RWPE2 (cell line): ENCODE data around the gene OR2V2.

ENCODE experiments used
- ATAC-seq: fragments of 200-7000 bp; cut with Tn5 transposase; 3 replicates; pipeline ENCODE4 v1.9.1; 2021; ENCODE audit warnings: low read depth
- DNase-seq: peaks from one replicate; pipeline ENCODE4 v3.0.0-alpha.2; 2020; ENCODE audit warnings: low spot score
- H3K27ac ChIP-seq: fragments of 450-650 bp; 2 replicates; pipeline ENCODE4 v1.5.1; 2017; ENCODE audit warnings: mild to moderate bottlenecking; ENCODE audit not compliant: poor library complexity, severe bottlenecking
- H3K27me3 ChIP-seq: fragments of 250-450 bp; sonication (Bioruptor Pico); 2 replicates; pipeline ENCODE4 v1.5.1; 2021; ENCODE audit warnings: mild to moderate bottlenecking, moderate library complexity; ENCODE audit not compliant: insufficient read depth, poor library complexity, severe bottlenecking
- H3K36me3 ChIP-seq: fragments of 250-450 bp; sonication (Bioruptor Pico); 2 replicates; pipeline ENCODE4 v1.5.1; 2020; ENCODE audit warnings: low read depth, mild to moderate bottlenecking, moderate library complexity
- H3K4me1 ChIP-seq: fragments of 250-450 bp; sonication (Bioruptor Pico); 2 replicates; pipeline ENCODE4 v1.5.1; 2021; ENCODE audit warnings: mild to moderate bottlenecking, moderate library complexity; ENCODE audit not compliant: insufficient read depth, poor library complexity, severe bottlenecking
- H3K4me3 ChIP-seq: fragments of 250-450 bp; sonication (Bioruptor Pico); 2 replicates; pipeline ENCODE4 v1.5.1; 2021; ENCODE audit warnings: mild to moderate bottlenecking, moderate library complexity; ENCODE audit not compliant: severe bottlenecking
- H3K9me3 ChIP-seq: fragments of 250-450 bp; sonication (Bioruptor Pico); 2 replicates; pipeline ENCODE4 v1.5.1; 2021; ENCODE audit warnings: mild to moderate bottlenecking, moderate library complexity; ENCODE audit not compliant: severe bottlenecking
- TF ChIP-seq, protein P1 (sequence below): fragments of 450-650 bp; IDR thresholded peaks from one replicate; pipeline ENCODE4 v1.5.1; 2017; ENCODE audit warnings: mild to moderate bottlenecking, moderate library complexity; ENCODE audit not compliant: poor library complexity, severe bottlenecking

OR2V2 gene

DNA sequence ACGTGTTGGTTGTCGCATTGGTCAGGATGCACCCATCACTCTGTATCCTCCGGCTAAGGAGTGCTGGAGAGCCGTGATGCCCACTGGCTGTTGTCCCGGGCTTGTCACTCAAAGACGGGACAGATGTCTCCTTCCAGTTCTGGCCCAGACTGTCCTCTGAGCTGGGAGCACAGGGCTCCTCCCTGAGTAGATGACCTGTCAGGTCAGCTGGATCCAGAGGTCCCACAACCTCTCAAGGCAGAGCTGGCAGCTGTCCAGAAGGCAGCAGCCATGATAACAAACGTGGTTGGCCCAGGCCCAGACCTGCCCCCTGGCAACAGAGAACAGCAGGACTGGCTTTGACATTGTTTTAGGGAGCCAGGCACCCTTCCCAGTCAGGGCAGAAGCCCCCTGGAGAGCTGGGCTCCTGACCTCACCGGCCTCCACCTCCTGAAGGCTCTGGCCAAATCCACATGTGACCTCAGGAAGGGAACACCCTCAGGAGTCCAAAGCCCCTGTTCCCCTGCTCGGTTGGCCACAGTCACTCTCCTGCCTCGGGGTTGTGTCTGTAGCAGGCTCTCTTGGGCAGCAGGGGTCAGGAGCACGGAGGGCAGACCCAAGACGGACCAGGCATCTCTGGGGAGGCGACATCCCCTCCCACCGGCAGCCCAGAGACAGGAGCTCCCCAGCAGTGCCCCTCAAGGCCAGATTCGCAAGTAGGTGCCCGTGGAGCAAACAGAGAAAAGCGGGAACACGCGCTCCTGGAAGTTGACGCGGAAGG is 47.3 kb downstream of the OR2V2 start:
- no peak for ATAC-seq
- TF ChIP-seq, protein P1, sequence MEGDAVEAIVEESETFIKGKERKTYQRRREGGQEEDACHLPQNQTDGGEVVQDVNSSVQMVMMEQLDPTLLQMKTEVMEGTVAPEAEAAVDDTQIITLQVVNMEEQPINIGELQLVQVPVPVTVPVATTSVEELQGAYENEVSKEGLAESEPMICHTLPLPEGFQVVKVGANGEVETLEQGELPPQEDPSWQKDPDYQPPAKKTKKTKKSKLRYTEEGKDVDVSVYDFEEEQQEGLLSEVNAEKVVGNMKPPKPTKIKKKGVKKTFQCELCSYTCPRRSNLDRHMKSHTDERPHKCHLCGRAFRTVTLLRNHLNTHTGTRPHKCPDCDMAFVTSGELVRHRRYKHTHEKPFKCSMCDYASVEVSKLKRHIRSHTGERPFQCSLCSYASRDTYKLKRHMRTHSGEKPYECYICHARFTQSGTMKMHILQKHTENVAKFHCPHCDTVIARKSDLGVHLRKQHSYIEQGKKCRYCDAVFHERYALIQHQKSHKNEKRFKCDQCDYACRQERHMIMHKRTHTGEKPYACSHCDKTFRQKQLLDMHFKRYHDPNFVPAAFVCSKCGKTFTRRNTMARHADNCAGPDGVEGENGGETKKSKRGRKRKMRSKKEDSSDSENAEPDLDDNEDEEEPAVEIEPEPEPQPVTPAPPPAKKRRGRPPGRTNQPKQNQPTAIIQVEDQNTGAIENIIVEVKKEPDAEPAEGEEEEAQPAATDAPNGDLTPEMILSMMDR = no peak
- peaks cover 6% of the 10 kb centered on the region for H3K4me1 ChIP-seq
- H3K36me3 ChIP-seq = peaks cover 16% of the 10 kb centered on the region; the same call in 1 of the 2 replicates
- no peak overlapping the region for H3K27ac ChIP-seq
- no peak for DNase-seq
- H3K4me3 ChIP-seq = no peak overlapping the region
- H3K27me3 ChIP-seq = no peaks in the 10 kb centered on the region
- no peaks in the 10 kb centered on the region for H3K9me3 ChIP-seq

GRCh38 chr5:181195249-181195761 is 47.9 kb downstream of the OR2V2 start:
- Histone ChIP-seq H3K27ac (no peak overlapping the region), H3K4me1 (peaks cover 6% of the 10 kb centered on the region), H3K9me3 (no peaks in the 10 kb centered on the region), H3K4me3 (no peak overlapping the region), H3K27me3 (no peaks in the 10 kb centered on the region), H3K36me3 (peaks cover 19% of the 10 kb centered on the region)
- TF ChIP-seq, protein P1 = no peak
- ATAC-seq (no peak), DNase-seq (no peak)

- no peak overlapping the region for H3K4me3 ChIP-seq
- DNase-seq (no peak), ATAC-seq (no peak)
- H3K27me3 ChIP-seq = no peaks in the 10 kb centered on the region
- peaks cover 6% of the 10 kb centered on the region for H3K4me1 ChIP-seq
- H3K27ac ChIP-seq = no peak overlapping the region
- H3K36me3 ChIP-seq = peaks cover 21% of the 10 kb centered on the region
- TF ChIP-seq, protein P1 = no peak
- H3K9me3 ChIP-seq = no peaks in the 10 kb centered on the region
Measured at GRCh38 chr5:181197326-181197951, 50.1 kb downstream of the OR2V2 start.

DNA sequence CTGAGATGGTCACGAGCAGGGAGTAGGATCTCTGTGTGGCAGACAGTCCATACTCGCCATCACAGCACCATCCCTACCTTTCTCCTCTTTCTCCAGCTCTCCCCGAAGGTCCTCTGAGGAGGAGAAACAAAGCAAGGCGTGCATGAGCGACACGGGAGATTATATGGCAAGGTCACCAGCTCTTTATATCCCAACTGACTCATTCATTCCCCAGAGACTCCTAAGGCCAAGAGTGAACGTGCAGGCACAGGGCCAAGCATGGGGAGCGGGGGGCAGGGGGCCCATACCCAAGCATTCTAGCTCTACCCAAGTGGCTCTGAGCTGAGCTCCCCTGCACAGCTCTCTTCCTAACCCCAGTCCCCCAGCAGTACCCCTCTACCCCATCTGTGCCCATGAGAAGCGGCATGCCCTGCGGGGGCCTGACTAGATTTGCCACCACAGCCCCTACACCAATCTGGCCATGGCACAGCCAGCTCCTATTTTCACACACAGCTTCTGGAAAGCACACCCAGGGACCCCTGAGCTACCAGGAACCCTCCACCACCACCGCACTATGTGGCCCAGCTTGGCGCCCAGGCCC is 50.8 kb downstream of the OR2V2 start:
- no peak for DNase-seq
- ATAC-seq = no peak
- Histone ChIP-seq H3K4me3 (no peak overlapping the region), H3K36me3 (peaks cover 28% of the 10 kb centered on the region), H3K4me1 (peaks cover 2% of the 10 kb centered on the region), H3K9me3 (no peaks in the 10 kb centered on the region), H3K27ac (no peak overlapping the region), H3K27me3 (no peaks in the 10 kb centered on the region)
- TF ChIP-seq, protein P1 = no peak
